NOMO-1 (cell line): Measurements from ENCODE around the gene RPS6KA6.
"Not testable (repeated sequence)": the region's sequence is repeated elsewhere in the genome, so short reads cannot be mapped to it uniquely, and the experiment has no call there.

Experiments
- DNase-seq, 2 experiments: peaks; one replicate each; lab custom pipeline; 2025; ENCODE audit not compliant: unreplicated experiment in 2 of 2; lab: John Stamatoyannopoulos, UW

RPS6KA6 gene

DNA sequence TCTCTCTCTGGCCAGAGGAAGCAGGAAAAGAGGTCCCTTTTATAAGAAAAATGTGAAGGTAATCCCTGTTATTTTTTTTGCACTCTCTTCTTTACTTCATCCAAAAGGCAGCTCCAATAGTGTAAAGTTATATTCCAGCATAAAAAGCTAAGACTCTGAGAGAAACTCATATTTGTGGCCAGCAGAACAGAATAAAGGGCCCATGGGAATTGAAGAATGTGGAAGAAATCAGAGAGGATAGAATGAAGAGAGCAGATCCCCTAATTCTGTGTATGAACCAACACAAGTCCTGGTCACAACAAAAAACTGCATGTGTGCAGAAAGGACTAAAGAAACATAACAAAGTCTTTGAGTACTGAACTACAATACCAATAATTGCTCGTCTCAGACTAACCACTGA, 22.3 kb downstream of the RPS6KA6 start:
- DNase-seq = no peak

DNA sequence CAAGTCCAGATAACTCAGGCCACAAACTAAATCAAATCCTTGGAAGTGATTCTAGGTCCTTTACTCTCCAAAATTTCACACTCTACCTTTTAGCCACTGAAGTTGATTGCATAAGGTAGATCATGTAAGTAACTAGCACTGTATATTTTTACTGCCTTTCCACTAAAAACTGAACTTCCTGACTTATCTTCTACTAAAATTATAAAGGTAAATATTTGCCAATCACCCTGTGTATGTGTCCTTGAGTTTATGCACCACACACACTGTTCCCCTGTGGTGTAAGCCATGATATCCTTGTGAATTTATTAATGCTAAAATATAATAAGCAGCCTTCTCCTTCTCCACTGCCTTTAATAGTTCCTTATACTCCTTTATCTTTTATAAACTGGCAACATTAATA, 25.6 kb downstream of the RPS6KA6 start:
- no peak for DNase-seq

DNA sequence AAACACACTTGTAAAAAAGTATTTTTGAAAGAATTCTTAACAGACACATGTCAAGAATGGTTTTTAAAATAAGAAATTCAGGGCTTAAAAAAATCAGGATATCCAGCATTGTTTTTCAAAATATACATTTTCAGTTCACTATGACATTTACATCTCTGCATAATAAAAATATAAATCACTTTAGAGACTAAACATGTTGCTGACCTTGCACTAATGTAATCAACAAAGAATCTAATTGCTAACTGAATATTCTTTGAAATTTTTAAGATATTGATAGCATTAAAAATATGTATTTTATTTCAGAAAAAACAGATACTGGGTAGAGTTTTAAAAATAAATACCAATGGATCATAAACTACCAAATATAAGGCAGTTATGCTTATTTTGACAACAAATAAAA, 26.4 kb downstream of the RPS6KA6 start:
- DNase-seq = no peak

DNA sequence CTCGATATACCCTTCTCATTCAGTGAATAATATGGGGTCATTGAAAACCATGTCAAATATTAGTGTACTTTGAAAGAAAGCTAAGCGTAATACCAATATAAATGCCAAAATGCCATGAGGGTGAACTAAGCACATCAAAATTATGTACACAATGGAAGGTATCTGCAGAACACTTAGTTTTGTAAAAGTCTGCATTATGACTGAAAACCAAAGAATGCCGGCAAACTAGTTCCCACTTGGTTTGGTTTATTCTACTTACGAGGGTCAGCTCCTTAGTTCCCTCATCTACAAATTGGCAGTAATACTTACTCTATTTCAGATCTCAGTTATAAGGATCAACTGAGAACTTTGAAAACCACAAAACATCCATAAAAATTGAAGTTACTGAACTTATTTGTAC, 27.3 kb downstream of the RPS6KA6 start:
- DNase-seq = no peak

DNA sequence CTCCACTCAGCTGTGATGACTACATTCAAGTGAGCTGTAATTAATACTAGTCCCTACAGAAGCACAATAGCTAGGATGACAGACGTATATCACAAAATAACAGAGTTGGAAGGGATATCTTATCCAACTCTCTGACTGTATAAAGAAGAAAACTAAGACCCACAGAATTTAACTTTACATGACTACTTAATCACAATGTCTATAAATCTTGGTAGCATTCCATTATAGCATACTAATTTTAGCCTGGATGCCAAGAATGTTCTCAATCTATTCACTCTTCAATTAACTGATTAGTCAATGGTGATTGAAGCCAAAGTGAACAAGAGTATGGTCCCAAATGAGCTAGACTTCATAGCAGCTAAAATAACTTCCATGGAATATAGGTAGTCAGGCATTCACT, 31.2 kb downstream of the RPS6KA6 start:
- DNase-seq = no peak

DNA sequence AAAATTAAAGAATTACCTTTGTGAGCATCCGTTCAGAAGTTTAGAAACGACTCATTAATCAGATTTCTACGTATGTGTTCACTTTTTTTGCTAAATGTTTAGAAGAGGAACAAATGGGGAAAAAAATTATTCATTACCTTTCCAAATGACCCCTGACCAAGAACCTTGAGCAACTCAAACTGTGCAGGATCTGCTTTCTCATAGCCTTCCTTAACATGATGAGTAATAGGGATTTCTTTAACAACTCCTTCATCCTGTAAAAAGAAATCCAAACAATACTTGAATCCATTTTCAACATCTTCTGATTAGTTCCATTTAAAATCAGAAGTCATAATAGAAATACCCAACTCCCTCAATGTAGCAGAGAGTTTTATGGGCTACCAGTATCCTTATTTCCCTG, 32.1 kb downstream of the RPS6KA6 start:
- no peak for DNase-seq

DNA sequence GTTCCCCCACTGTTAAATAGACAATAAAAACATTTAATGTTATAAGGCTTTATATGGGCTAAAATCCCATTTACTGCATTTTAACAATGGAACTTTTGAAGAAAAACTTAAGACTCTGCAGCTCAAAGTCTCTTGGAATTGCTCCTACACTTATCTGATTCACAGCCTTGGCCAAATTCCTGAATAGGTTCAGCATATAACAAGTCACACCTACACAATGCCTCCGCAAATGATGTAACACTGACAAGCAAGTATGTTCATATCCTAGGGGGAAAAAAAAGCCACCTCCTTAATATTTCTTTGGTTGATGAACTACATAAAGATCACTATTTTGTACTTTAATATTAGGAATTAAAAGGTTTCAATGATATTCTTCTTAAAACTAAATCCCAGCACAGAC, 34.5 kb downstream of the RPS6KA6 start:
- DNase-seq = no peak

DNA sequence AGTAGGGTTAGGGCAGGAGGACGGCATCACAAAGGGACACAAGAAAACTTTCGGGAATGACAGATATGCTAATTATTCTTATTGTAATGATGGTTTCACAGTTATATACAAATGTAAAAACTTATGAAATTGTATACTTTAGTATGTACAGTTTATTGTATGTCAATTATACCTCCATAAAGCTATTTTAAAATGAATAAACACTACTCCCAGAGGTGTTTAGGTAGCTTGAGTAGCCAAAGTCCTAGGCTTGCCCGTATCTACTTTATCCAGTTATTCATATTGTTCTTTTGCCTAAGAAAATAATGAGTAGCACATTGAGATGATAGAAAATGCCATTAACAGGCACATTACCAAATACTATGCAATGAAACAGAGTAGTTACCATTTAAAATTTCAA, 43.0 kb downstream of the RPS6KA6 start:
- no peak for DNase-seq

DNA sequence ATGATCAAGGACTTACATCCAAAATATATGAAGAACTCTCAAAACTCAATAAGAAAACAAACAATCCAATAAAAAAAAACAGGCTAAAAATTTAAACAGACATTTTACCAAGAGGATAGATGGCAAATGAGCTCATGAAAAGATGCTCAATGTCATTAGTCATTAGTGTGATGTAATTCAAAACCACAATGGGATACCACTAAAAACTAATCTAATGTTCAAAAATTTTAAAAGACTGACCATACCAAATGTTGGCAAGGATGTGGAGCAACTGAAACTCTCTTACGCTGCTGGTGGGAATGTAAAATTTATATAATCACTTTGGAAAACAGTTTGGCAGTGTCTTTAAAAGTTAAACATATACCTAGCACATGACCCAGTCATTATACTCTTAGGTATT, 43.7 kb downstream of the RPS6KA6 start:
- no peak for DNase-seq

DNA sequence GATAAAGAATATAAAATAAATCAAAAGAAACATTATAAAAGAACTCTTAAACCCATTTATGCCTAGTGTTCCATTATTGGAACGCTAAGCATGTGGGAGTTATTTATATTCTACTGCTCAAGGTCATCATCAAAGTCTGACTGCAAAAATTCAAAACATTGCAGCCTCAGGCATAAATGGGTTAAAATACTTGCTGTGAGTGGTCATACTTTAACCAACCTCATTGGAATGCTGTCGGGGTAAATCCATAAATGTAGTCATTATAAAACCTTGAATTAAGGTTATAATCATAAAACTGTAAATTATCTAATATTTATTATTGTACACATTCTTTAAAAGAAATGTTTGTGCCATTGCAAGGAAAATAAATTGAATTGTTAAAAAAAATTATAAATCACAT, 55.0 kb downstream of the RPS6KA6 start:
- DNase-seq = no peak

DNA sequence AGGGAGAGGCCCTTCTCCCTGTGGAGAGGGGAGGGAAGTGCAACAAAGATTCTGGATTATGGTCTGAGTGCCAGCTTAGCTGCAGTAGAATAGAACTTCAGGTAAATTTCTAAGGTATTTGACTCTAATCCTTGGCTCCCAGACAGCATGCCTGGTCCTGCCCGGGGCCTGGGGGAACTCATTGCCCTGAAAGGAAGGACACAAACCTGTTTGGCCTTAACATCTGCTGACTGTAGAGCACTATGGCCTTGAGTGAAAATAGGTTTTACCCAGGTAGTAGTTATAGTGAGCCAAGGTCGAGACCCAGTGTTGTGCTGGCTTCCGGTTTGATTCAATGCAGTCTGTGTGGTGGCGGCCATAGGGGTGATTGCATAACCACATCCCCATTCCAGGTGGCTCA, 64.4 kb downstream of the RPS6KA6 start:
- DNase-seq = no peak

DNA sequence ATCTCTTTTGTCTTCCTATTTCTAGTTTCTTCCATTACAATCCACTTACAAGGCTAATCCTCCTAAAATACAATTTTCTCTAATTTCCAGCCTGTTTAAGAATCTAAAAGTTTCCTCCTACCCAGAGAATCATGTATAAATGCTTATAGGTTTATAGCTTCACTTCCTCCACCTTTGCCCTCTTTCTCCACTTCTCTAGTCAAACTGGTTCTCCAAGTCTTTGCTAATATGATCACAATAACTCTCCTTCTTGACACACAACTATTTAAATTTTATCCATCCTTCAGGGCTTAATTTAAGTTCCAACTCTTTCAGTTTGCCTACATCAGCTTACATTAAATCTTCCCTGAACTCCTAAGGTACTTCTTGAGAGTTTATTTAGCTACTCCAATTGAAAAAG, 69.2 kb downstream of the RPS6KA6 start:
- DNase-seq = no peak

DNA sequence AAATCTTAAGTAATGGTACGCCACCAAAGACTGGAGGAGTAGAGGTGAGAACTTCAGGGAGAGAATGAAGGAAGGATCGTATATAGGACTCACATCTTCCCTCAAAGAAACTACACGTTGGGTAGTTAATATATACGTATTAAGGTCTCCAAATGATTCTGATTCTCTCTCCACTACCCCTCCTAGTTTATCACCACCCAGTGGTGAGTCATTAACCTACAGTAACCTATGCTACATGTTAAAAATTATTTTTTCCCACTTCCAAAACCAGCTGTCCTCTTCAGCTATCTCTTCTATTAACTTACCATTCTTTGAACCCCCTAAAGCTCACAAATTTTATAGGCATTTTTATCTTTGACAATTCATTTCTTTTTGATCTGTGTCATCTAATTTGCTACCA, 69.7 kb downstream of the RPS6KA6 start:
- DNase-seq = no peak

DNA sequence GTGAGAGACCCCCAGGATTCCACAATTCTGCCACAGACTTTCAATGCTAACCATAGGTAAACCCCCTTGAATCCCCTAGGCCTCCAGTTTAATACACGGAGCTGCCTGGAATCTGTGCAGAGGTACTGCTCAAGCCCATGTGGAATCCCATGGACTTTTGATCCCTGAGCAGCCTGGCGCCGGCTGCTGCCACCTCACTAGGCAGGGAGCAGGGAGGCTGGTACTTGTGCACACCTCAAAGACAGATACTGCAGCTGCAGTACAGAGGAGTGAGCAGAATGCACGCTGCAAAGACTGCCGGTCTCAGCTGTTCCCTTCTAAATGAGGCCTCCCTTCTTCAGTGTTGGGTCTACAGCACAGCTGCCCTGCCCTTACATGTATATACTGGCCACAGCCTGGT, 79.4 kb downstream of the RPS6KA6 start:
- no peak for DNase-seq

DNA sequence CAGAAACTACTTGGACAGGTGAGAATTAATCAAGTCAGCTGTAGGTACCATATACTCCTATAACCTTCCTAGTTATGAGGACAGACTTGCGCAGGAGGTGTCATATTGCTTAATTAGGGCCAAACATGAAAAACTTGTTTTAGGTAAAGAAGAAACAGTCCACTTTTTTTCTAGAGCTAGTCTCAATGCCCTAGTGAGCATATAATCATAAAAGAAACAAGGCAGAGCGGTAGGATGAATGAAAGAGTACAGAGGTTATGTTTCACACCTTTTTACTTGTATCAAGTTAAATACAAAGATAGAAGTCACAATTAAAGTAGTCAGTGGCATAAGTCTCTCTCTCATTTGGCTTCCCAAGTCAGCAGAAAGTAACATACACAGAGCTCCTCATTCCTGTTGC, 88.9 kb downstream of the RPS6KA6 start:
- no peak for DNase-seq

DNA sequence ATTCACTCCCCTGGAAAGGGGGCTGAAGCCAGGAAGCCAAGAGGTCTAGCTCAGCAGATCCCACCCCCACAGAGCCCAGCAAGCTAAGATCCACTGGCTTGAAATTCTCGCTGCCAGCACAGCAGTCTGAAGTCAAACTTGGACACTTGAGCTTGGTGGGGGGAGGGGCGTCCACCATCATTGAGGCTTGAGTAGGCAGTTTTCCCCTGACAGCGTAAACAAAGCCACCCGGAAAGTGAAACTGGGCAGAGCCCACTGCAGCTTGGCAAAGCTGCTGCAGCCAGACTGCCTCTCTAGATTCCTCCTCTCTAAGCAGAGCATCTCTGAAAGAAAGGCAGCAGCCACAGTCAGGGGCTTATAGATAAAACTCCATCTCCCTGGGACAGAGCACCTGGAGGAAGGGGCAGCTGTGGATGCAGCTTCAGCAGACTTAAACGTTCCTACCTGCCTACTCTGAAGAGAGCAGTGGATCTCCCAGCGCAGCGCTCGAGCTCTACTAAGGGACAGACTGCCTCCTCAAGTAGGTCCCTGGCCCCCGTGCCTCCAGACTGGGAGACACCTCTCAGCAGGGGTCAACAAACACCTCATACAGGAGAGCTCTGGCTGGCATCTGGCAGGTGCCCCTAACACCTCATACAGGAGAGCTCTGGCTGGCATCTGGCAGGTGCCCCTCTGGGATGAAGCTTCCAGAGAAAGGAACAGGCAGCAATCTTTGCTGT, 108.4 kb downstream of the RPS6KA6 start:
- DNase-seq = not testable (repeated sequence)

DNA sequence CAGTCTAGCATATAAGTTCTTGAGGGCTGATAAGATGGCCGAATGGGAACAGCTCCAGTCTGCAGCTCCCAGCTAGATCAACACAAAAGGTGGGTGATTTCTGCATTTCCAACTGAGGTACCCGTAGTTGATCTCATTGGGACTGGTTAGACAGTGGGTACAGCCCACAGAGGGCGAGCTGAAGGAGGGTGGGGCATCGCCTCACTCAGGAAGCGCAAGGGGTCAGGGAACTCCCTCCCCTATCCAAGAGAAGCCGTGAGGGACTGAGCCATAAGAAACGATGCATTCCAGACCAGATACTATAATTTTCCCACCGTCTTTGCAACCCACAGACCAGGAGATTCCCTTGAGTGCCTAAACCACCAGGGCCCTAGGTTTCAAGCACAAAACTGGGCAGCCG, 109.0 kb downstream of the RPS6KA6 start:
- DNase-seq = no peak

DNA sequence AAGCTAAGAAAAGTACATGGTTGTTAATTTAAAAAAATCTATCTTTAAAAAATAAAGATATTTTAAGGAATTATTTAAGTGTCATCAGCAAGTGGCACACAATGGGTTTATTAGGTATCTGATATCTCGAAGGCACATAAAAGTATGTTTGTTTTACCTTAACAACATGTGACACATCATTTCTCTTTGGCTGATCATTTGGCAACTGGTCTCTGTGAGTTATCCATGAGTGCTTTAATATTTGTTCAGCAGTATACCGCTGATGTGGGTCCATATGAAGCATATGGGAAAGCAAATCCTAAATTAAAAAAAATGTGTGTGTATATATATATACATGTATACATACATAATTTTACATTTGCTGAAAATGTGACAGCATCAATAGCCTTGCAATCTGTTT, 123.2 kb downstream of the RPS6KA6 start:
- no peak for DNase-seq

DNA sequence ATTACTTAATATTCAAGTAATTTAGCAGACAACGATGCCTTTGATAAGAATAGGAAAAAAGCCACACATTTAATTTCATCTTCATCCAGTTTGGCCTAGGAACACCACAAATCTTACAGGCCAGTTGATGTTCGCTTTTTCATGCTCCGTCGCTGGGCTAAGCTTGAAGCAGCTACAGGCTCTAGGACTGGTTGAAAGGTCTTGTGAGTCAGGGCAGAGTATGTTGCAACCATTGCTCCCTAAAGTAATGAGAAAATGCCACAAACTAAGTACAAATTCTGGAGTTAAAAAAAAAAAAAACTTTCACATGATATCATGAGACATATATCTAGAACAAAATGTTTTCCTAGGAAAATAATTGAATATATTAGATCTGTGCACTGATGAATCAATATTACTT, 123.8 kb downstream of the RPS6KA6 start:
- DNase-seq = peak in 1 of 2 experiments; percentile 13

DNA sequence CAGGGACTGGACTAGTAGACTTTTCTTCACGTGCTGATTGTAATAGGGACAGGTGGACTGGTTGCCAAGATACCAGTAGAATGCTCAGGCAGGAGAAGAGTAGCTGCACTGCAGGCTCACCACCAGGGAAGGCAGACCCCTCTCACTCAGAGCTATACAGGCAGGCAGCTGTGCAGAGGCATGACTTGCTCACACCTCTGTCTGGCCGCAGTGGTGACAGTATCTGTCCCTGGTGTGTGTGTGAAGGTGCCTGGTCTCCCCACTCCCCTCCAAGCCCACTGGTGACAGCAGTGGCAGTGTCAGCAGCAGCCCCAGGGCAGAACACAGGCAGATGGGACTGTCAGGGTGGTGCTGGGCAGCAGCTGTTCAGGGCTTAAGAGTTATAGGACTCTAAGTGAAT, 140.7 kb downstream of the RPS6KA6 start:
- DNase-seq = no peak

DNA sequence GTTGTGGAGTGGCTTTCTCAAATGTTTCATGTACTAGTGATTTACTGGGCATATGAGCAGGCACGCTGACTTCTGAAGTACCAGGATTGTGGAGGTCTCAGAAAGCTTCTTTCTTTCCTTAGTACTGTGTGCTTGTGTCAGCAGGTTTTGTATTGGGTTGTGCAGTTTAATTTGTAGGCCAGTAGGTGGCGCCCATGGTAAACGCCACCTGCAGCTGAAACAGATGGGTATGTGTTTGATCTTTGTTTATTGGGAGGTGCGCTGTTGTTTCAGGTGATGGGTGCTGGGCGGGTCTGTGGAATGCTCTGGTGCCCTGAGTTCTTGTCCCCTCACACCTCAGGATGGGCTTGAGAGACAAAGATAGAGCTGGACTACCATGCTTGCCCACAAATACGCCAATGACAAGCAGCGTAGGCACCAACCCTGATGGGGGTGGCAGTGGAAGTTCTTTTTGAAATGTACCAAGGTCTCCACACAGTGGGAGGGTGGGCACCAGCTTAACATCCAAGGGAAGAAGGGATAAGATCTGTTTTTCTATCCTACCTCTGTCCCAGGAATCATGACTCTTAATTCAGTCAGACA, 141.5 kb downstream of the RPS6KA6 start:
- DNase-seq = peak; percentile 1 to 10

DNA sequence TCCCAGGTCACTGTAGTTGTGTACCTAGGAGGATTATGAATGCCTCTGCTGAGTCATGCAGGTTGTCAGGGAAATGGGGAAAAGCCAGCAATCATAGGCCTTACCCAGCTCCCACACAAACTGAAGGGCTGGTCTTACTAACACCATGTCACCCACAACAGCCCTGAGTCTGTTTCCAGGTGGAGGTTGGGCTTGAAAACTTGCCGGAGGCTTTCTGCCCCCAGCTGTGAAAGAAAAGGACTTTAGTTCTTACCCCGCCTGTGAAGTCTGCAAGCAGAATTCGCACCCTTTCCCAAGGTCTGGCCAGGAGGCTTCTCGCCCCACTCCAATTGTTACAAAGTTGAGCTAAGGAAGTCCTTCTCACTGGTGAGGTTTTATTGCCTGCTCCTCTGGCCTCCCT, 143.9 kb downstream of the RPS6KA6 start:
- DNase-seq = no peak
